Measurements from ENCODE around the gene PAK4. TPM values are rescaled to one million over a fixed set of nuclear protein-coding genes. Genes with fewer than 3 reads are reported as not detected.

PAK4 gene
- total RNA-seq, 1 donor from 2014 or later = 19.4 TPM

GRCh38 chr19:39154100-39154628 is 28.6 kb downstream of the PAK4 start:
- Histone ChIP-seq H3K27ac (no peak overlapping the region), H3K27me3 (no peaks in the 10 kb centered on the region), H3K36me3 (no peaks in the 10 kb centered on the region), H3K4me1 (peaks cover 53% of the 10 kb centered on the region), H3K9me3 (no peaks in the 10 kb centered on the region), H3K4me3 (no peak overlapping the region)
- no peak for TF ChIP-seq POLR2A (IDR thresholded peaks at IDR 0.05)
- no peak for TF ChIP-seq CTCF (IDR thresholded peaks at IDR 0.05)
- TF ChIP-seq POLR2AphosphoS5 (IDR thresholded peaks at IDR 0.05; ENCODE audit: insufficient read depth in 1 of 2, low read depth in 1 of 2) = no peak
- DNase-seq (ENCODE audit: extremely low spot score in 2 of 2) = no peak
- intact Hi-C loops (cut with DNase I) = no loop called here

GRCh38 chr19:39154629-39155100 is 29.1 kb downstream of the PAK4 start:
- TF ChIP-seq CTCF (IDR thresholded peaks at IDR 0.05) (no peak), POLR2A (IDR thresholded peaks at IDR 0.05) (no peak), POLR2AphosphoS5 (IDR thresholded peaks at IDR 0.05; ENCODE audit: insufficient read depth in 1 of 2, low read depth in 1 of 2) (peak in 1 of 2 donors; percentile 27)
- Histone ChIP-seq H3K27ac (no peak overlapping the region), H3K9me3 (no peaks in the 10 kb centered on the region), H3K4me1 (peaks cover 58% of the 10 kb centered on the region), H3K36me3 (no peaks in the 10 kb centered on the region), H3K27me3 (no peaks in the 10 kb centered on the region), H3K4me3 (no peak overlapping the region)
- no peak for DNase-seq (ENCODE audit: extremely low spot score in 2 of 2)
- intact Hi-C loops (cut with DNase I) = no loop called here

- Histone ChIP-seq H3K4me1 (peaks cover 62% of the 10 kb centered on the region), H3K4me3 (no peak overlapping the region), H3K9me3 (no peaks in the 10 kb centered on the region), H3K27ac (no peak overlapping the region), H3K36me3 (no peaks in the 10 kb centered on the region), H3K27me3 (no peaks in the 10 kb centered on the region)
- intact Hi-C loops (cut with DNase I) = no loop called here
- no peak for DNase-seq (ENCODE audit: extremely low spot score in 2 of 2)
- TF ChIP-seq CTCF (IDR thresholded peaks at IDR 0.05) = no peak
These were observed 29.6 kb downstream of the PAK4 start for GRCh38 chr19:39155114-39155700.

GRCh38 chr19:39155741-39156140 is 30.2 kb downstream of the PAK4 start:
- H3K36me3 ChIP-seq = no peaks in the 10 kb centered on the region
- H3K9me3 ChIP-seq = no peaks in the 10 kb centered on the region
- TF ChIP-seq POLR2AphosphoS5 (IDR thresholded peaks at IDR 0.05; ENCODE audit: insufficient read depth in 1 of 2, low read depth in 1 of 2) (no peak), POLR2A (IDR thresholded peaks at IDR 0.05) (no peak), CTCF (IDR thresholded peaks at IDR 0.05) (no peak)
- intact Hi-C loops (cut with DNase I) = no loop called here
- peaks cover 68% of the 10 kb centered on the region for H3K4me1 ChIP-seq
- H3K4me3 ChIP-seq = no peak overlapping the region
- DNase-seq (ENCODE audit: extremely low spot score in 2 of 2) = no peak
- H3K27ac ChIP-seq = no peak overlapping the region
- no peaks in the 10 kb centered on the region for H3K27me3 ChIP-seq

Data from vagina (tissue), 2 donors.